ENCODE results near the gene VOPP1. TPM values are rescaled to one million over a fixed set of nuclear protein-coding genes. Genes with fewer than 3 reads are reported as not detected.

VOPP1 gene
- polyA plus RNA-seq, 3 donors from 2014 or later, result 54.0 to 119 (median 57.9) TPM

DNA sequence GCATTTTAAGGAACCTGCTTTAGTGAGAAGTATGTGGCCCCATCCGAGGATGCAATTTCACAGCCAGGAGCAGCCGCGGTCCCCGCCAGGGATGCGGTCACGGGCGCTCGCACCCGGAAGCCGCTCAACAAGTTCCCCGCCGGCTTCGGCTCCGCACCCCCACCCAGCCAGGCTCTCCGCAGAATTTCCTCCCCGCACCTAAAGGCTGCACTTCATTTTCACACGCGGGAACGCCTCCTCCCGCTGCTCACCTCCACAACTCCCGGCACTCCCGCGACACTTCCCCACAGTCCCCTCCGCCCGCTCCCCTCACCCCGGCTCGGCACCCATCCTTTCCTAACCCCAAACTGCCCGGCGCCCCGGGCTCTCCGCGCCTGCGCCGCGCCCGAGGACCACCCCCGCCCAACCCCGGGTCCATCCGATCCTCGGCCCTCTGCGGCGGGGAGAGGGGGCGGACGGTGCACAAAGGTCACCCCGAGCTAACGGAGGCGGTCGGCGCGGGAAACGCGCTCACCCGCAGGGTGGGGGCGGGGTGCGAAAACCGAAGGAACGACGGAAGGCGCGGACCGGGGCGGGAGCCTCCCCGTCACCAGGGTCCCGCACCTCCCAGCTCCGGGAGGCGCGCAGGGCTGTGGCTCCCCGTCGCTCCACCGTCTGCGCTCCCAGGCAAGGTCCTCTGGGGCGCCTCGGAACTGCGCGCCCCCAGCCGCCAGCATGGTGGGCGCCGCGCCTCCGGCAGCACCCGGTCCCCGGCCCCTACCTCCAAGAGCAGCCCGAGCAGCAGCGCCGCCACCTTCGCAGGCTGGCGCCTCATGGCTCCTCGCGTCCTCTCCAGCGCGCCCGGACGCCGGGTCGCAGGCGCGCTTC lies 558 bp downstream of the VOPP1 start:
- Mint-ChIP-seq H3K4me1 (peaks cover 66 to 68% of the 10 kb centered on the region in 2 donors), H3K27me3 (ENCODE audit: low read depth in 3 of 3) (peaks cover 10 to 29% (median 16%) of the 10 kb centered on the region in 3 donors), H3K27ac (peak overlapping the region; percentile 92 to 97 (median 94)), H3K9me3 (no peaks in the 10 kb centered on the region), H3K4me3 (peak overlapping the region; percentile 95 to 100 (median 97)), H3K36me3 (peaks cover 0 to 9% (median 0%) of the 10 kb centered on the region in 3 donors)
- DNase-seq, result peak; percentile 73 to 78 (median 75)

DNA sequence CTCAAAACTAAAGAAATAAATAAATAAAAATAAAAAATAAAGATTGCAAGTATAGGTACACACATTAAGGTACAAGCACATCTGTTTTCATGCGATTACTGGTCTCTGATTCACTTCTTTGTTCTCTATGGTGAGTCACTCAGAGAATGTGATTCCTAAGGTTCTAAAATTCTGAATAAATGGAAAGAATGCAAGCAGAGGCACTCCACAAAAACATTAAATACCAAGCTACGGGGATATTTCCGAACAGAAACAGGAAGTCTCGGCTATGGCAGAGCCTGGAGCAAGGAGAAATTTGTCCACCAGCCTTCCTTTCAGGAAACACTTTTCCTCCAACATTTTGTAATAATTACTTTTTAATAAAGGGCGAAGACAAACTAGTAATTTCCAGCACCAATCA lies 1.4 kb downstream of the VOPP1 start:
- peak overlapping the region; percentile 92 to 97 (median 94) for H3K27ac Mint-ChIP-seq
- no peak for DNase-seq
- peaks cover 72 to 76% of the 10 kb centered on the region in 2 donors for H3K4me1 Mint-ChIP-seq
- H3K9me3 Mint-ChIP-seq, result no peaks in the 10 kb centered on the region
- peak overlapping the region; percentile 95 to 100 (median 97) for H3K4me3 Mint-ChIP-seq
- H3K27me3 Mint-ChIP-seq (ENCODE audit: low read depth in 3 of 3), result peaks cover 10 to 29% (median 16%) of the 10 kb centered on the region in 3 donors
- peaks cover 0 to 7% (median 0%) of the 10 kb centered on the region in 3 donors for H3K36me3 Mint-ChIP-seq

DNA sequence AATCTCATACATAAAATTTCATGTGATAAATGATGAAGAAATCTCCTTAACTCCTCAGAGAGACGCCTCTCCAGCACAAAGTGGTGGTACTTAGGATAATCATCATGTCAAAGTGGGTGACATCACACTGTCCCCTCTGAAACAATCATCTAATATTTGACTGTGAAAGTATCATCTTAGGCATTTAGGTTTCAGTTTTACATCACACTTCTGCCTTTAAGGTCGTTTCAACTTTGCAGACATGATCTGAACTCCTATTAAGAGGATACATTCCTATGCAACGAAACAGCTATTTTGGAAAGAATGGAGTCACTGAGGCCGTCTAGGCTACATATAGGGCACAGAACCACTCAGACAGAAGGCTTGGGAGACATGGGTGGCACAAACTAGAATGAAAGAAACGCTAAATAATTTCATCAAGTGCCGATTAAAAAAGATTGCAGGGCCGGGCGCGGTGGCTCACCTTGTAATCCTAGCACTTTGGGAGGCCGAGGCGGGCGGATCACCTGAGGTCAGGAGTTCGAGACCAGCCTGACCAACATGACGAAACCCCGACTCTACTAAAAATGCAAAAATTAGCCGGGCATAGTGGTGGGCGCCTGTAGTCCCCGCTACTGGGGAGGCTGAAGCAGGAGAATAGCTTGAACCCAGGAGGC lies 2.0 kb downstream of the VOPP1 start:
- peak; percentile 52 to 57 (median 55) for DNase-seq
- Mint-ChIP-seq H3K4me3 (peak overlapping the region; percentile 88 to 100 (median 97)), H3K36me3 (peaks cover 0 to 6% (median 0%) of the 10 kb centered on the region in 3 donors)

DNA sequence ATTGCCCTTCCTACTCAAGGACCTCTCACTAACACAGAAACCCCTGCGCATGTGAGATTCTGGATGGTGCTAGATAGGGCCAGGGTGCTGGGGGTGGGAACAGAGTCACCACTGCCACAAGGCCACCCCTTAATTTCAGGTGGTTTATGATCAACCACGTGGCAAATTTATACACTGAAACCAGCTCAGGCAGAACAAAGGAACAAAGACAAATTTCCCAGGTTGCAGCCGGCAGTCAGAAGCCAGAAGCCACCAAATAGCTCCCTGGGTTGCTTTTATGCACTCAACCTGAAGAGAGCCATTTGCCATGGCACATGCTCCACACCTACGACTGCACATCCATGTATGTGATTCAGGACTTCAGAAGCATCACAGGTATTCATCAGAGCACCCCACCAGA lies 2.5 kb downstream of the VOPP1 start:
- Mint-ChIP-seq H3K27me3 (ENCODE audit: low read depth in 3 of 3) (peaks cover 13 to 29% (median 16%) of the 10 kb centered on the region in 3 donors), H3K9me3 (no peaks in the 10 kb centered on the region), H3K4me1 (peaks cover 83 to 88% of the 10 kb centered on the region in 2 donors), H3K36me3 (peaks cover 0 to 4% (median 0%) of the 10 kb centered on the region in 3 donors), H3K4me3 (peak overlapping the region; percentile 88 to 100 (median 97)), H3K27ac (peak overlapping the region; percentile 92 to 99 (median 95))
- peak; percentile 78 to 81 (median 78) for DNase-seq

More for the DNA sequence above, 2.0 kb downstream of the VOPP1 start:
- Mint-ChIP-seq H3K9me3 (no peaks in the 10 kb centered on the region), H3K27me3 (ENCODE audit: low read depth in 3 of 3) (peaks cover 11 to 29% (median 16%) of the 10 kb centered on the region in 3 donors), H3K27ac (peak overlapping the region; percentile 92 to 99 (median 95)), H3K4me1 (peaks cover 78 to 82% of the 10 kb centered on the region in 2 donors)

DNA sequence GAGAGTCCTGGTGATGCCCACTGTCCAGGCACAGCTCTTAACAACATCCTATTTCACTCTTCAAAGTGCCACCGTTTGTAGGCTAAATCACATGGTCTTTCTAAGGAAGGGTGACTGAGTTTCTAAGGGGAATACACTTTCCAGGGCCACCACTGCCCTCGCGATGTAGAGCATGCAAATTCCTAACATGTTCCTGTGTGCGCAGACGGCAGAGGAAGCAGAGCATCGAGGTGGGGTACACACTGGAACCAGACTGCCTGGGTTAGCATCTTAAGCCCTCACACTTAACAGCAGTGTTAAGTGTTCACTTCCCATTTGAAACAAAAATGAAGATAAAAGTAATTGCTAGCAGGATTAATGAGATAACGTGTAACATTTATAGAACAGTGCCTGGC lies 3.0 kb downstream of the VOPP1 start:
- Mint-ChIP-seq H3K36me3 (peaks cover 0 to 4% (median 0%) of the 10 kb centered on the region in 3 donors), H3K4me3 (peak overlapping the region; percentile 88 to 100 (median 97)), H3K4me1 (peaks cover 85 to 90% of the 10 kb centered on the region in 2 donors), H3K27ac (peak overlapping the region; percentile 92 to 99 (median 95)), H3K9me3 (no peaks in the 10 kb centered on the region), H3K27me3 (ENCODE audit: low read depth in 3 of 3) (peaks cover 13 to 29% (median 16%) of the 10 kb centered on the region in 3 donors)
- DNase-seq, result no peak

DNA sequence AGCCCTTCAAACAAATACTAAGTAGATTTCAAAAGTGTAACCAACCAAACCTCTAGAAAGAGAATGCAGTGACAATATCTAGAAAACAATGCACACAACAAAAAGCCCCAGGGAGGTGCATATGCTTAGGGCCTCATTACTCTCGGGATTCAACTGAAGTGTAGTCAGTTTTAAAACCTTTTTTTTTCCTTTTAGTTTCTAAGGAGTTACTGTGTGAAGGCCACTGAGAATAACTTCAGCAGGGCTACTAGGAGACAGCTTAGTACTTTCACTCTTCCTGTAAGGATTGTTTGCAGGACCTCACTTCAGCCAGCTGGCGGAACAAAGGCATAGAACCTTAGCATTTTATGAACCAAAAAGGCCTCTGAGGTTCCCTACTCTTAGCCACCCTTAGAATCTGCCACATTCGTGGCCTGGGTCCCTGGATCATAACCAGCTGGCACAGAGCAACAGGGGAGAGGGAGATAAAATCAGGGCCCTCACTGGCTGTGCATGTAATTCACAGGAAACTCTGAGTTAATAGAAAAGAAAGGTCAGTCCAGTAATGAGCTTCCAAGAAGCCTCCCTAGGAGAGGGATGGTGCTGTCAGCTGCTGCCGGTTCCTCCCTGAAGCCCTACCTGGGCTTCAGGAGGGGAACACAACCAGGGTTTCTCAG lies 3.6 kb downstream of the VOPP1 start:
- H3K9me3 Mint-ChIP-seq, result no peaks in the 10 kb centered on the region
- peak overlapping the region; percentile 88 to 100 (median 97) for H3K4me3 Mint-ChIP-seq
- peak overlapping the region; percentile 92 to 99 (median 95) for H3K27ac Mint-ChIP-seq
- peaks cover 85 to 90% of the 10 kb centered on the region in 2 donors for H3K4me1 Mint-ChIP-seq
- DNase-seq, result no peak
- H3K36me3 Mint-ChIP-seq, result peaks cover 0 to 4% (median 0%) of the 10 kb centered on the region in 3 donors
- peaks cover 12 to 29% (median 16%) of the 10 kb centered on the region in 3 donors for H3K27me3 Mint-ChIP-seq (ENCODE audit: low read depth in 3 of 3)

DNA sequence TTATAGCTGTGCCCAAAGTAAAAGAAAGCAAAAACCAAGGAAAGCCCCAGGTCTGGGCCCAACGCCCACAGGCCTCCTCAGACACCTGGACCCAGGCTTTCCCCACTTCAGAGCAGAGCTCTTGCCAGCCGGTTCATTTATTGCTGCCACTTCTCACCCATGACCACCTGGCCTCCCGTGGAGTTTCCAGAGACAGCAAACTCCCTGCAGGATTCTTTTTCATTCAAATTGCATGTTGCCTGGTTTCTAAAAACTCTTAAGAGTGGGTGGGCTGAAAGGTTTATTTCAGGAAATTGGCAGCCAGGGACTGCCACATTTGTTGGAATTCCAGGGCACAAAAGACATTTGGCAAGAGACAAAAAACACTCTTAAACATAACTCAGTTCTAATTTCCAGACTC lies 4.7 kb downstream of the VOPP1 start:
- peak in 1 of 3 donors; percentile 19 for DNase-seq
- peak overlapping the region; percentile 18 to 53 (median 36) for H3K4me3 Mint-ChIP-seq
- H3K27me3 Mint-ChIP-seq (ENCODE audit: low read depth in 3 of 3), result peaks cover 9 to 21% (median 13%) of the 10 kb centered on the region in 3 donors
- H3K4me1 Mint-ChIP-seq, result peaks cover 78 to 90% of the 10 kb centered on the region in 2 donors
- peaks cover 0 to 4% (median 0%) of the 10 kb centered on the region in 3 donors for H3K36me3 Mint-ChIP-seq
- no peaks in the 10 kb centered on the region for H3K9me3 Mint-ChIP-seq
- peak overlapping the region; percentile 24 to 99 (median 61) for H3K27ac Mint-ChIP-seq

DNA sequence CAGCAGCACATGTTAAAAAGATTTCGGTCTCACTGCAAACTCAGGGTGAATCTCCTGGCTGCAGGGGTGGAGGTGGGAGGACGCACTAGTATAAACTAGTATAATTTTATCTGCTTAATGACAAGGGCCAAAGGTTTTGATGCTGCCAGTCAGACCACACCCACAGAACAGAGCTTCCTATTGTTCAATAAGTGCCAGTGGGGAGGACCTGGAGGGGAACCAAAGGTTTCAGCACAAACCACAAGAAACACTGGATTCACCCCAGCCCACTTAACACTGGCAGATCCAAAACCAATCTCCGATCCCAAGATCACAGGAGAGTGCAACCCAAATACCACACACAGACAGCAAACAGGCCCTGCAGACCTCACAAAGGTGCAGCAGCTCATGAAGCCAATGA lies 6.6 kb downstream of the VOPP1 start:
- no peaks in the 10 kb centered on the region for H3K9me3 Mint-ChIP-seq
- H3K27ac Mint-ChIP-seq, result peak overlapping the region; percentile 4 to 75 (median 12)
- peaks cover 5 to 9% (median 8%) of the 10 kb centered on the region in 3 donors for H3K27me3 Mint-ChIP-seq (ENCODE audit: low read depth in 3 of 3)
- H3K4me3 Mint-ChIP-seq, result peak overlapping the region in 4 of 5 donors; percentile 9 to 43 (median 41)
- H3K4me1 Mint-ChIP-seq, result peaks cover 88 to 100% of the 10 kb centered on the region in 2 donors
- H3K36me3 Mint-ChIP-seq, result peaks cover 0 to 4% (median 0%) of the 10 kb centered on the region in 3 donors
- DNase-seq, result no peak

DNA sequence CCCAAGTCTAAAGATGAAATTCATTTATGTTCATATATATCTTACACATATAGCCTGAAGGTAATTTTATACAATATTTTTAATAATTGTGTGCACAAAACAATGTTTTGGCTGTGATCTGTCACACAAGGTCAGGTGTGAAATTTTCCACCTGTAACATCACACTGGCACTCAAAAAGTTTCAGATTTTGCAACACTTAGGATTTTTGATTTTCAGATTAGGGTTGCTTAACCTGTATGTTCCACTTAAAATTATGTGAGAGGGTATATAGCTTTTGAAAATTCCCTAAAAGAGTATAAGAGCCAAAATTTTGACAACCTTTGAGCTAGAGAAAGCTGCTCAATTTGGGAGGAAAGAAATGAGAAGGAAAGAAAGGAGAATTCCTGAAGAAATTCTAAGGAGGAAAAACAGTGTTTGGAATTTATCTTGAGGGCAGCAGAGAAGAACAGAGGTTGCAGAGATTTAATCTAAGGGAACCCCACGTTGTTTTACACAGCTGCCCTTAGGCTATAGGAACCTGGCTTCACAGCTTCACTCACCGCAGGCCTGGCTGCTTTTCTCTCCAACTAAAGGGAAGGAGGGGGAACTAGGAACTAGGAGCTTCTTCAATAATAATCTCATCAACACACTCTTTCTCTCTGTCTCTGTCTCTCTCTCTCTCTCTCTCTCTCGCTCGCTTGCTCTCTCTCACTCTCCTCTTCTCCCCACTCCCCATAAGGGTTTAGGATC lies 8.5 kb downstream of the VOPP1 start:
- peaks cover 0 to 4% (median 0%) of the 10 kb centered on the region in 3 donors for H3K36me3 Mint-ChIP-seq
- peaks cover 0 to 6% (median 2%) of the 10 kb centered on the region in 3 donors for H3K27me3 Mint-ChIP-seq (ENCODE audit: low read depth in 3 of 3)
- peaks cover 89 to 100% of the 10 kb centered on the region in 2 donors for H3K4me1 Mint-ChIP-seq
- H3K4me3 Mint-ChIP-seq, result no peak overlapping the region
- no peak for DNase-seq
- H3K9me3 Mint-ChIP-seq, result no peaks in the 10 kb centered on the region
- H3K27ac Mint-ChIP-seq, result peak overlapping the region in 5 of 6 donors; percentile 41 to 56 (median 52)

DNA sequence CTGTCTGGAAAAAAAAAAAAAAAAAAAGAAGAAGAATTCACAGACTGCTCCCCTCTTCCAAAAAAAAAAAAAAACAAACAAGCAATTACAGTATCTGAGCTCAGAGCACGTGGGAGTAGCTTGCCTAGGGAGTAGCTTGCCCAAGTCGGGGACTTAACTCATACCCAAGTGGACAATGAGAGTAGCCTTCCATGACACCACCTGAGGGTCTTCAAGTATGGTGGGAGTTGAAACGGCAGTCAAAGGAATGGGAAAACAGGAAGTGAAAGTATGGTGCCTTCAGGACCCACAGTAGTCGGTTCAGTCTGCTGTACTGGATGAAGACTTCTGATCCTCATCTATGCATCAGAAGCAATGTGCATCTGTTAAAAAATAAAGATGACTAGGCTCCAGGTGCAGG lies 10.6 kb downstream of the VOPP1 start:
- Mint-ChIP-seq H3K36me3 (peaks cover 0 to 4% (median 0%) of the 10 kb centered on the region in 3 donors), H3K9me3 (no peaks in the 10 kb centered on the region), H3K27ac (no peak overlapping the region), H3K4me1 (peaks cover 87 to 100% of the 10 kb centered on the region in 2 donors), H3K4me3 (no peak overlapping the region), H3K27me3 (ENCODE audit: low read depth in 3 of 3) (peaks cover 0 to 6% (median 2%) of the 10 kb centered on the region in 3 donors)
- no peak for DNase-seq

DNA sequence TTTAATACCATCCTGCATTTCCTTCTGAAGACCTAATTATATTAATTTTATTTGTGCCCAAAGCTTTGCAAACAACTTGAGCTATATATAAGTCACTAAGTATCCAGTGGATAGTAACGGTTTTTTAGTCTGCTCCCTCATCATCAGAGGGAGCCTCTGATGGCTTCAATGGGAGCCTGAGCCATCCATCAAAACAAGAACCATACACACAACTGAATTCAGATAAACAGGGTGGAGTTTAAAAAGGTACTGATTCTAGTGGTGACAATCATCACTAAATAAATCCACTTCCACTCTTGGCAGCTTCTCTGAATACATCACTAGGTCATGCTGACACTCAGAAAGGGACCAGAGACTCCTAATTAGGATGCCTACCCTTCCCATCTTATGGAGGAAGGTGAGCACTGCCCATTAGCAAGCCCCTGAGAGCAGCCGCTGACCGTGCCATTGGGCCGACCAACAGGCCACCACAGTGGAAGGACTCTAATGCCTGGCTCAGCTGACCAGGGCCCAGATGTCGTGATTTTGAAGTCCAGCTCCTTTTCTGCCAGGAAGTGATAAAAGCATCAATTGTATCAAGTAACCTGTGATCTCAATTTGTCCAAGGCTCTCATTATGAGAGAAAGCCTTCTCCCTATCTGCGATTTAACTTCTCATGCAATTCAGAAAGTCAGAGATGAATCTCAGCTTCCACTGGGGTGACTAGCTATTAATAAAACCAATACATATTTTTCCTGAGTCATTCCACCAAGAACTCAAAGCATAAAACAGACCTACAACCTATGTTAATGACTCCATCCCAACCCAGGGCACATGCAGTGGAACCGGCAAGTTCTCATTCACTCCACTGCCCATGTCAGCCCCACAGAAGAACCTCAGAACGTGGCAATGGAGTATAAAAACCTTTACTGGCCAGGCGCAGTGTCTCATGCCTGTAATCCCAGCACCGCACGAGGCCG lies 13.1 kb downstream of the VOPP1 start:
- H3K27ac Mint-ChIP-seq, result peak overlapping the region in 5 of 6 donors; percentile 10 to 60 (median 41)
- peaks cover 0 to 7% (median 5%) of the 10 kb centered on the region in 3 donors for H3K36me3 Mint-ChIP-seq
- peaks cover 87 to 100% of the 10 kb centered on the region in 2 donors for H3K4me1 Mint-ChIP-seq
- H3K27me3 Mint-ChIP-seq (ENCODE audit: low read depth in 3 of 3), result peaks cover 0 to 2% (median 2%) of the 10 kb centered on the region in 3 donors
- H3K9me3 Mint-ChIP-seq, result no peaks in the 10 kb centered on the region
- no peak for DNase-seq
- H3K4me3 Mint-ChIP-seq, result peak overlapping the region in 1 of 5 donors; percentile 26
